Activated B cell treated with CpG ODN at 0.5 μM for 24 hours (primary cell): ENCODE measurements around the gene EPHB2. TPM values are rescaled to one million over a fixed set of nuclear protein-coding genes. Genes with fewer than 3 reads are reported as not detected.

ENCODE experiments used
- ATAC-seq: fragments of 200-7000 bp; cut with Tn5 transposase; one replicate; pipeline ENCODE4 v1.10.0; 2021; ENCODE audit warnings: low read depth, mild to moderate bottlenecking, moderate library complexity
- CTCF ChIA-PET: fragments of 350-600 bp; sonication (Branson Sonifier 250); formaldehyde crosslinking; loops from one replicate; lab custom pipeline; 2021; ENCODE audit warnings: antibody characterized with exemption; lab: Charles Lee
- POLR2A ChIA-PET: fragments of 350-600 bp; sonication (Branson Sonifier 250); formaldehyde crosslinking; loops from one replicate; lab custom pipeline; 2021; ENCODE audit warnings: antibody characterized with exemption; lab: Charles Lee
- DNase-seq: peaks from one replicate; pipeline ENCODE4 v3.0.0; 2022
- H3K27ac Mint-ChIP-seq: one replicate; pipeline ENCODE4 v1.8.0; 2020; ENCODE audit warnings: mixed read lengths
- H3K27me3 Mint-ChIP-seq: one replicate; pipeline ENCODE4 v1.8.0; 2021; ENCODE audit warnings: mixed read lengths
- H3K36me3 Mint-ChIP-seq: one replicate; pipeline ENCODE4 v1.8.0; 2021; ENCODE audit warnings: low read depth, mixed read lengths
- H3K4me1 Mint-ChIP-seq: one replicate; pipeline ENCODE4 v1.8.0; 2021; ENCODE audit warnings: mixed read lengths
- H3K4me3 Mint-ChIP-seq: one replicate; pipeline ENCODE4 v1.8.0; 2020; ENCODE audit warnings: mild to moderate bottlenecking, mixed read lengths
- H3K9me3 Mint-ChIP-seq: one replicate; pipeline ENCODE4 v1.8.0; 2020; ENCODE audit warnings: mixed read lengths
- intact Hi-C: fragments of 100-400 bp; cut with micrococcal nuclease; formaldehyde crosslinking; loops from one replicate; pipeline ENCODE4 v1.15.1; 2024
- total RNA-seq: library from RNA; stranded (reverse); gene quantifications from 2 replicates; pipeline ENCODE4 v1.2.3, GENCODE V29; 2022
- TF ChIP-seq, protein P1 (sequence below): fragments of 200-600 bp; IDR thresholded peaks from one replicate; pipeline ENCODE4 v1.8.0; 2022; ENCODE audit warnings: antibody characterized with exemption, mild to moderate bottlenecking

EPHB2 gene
- total RNA-seq, 1 donor from 2014 or later, result 0.13 TPM

DNA sequence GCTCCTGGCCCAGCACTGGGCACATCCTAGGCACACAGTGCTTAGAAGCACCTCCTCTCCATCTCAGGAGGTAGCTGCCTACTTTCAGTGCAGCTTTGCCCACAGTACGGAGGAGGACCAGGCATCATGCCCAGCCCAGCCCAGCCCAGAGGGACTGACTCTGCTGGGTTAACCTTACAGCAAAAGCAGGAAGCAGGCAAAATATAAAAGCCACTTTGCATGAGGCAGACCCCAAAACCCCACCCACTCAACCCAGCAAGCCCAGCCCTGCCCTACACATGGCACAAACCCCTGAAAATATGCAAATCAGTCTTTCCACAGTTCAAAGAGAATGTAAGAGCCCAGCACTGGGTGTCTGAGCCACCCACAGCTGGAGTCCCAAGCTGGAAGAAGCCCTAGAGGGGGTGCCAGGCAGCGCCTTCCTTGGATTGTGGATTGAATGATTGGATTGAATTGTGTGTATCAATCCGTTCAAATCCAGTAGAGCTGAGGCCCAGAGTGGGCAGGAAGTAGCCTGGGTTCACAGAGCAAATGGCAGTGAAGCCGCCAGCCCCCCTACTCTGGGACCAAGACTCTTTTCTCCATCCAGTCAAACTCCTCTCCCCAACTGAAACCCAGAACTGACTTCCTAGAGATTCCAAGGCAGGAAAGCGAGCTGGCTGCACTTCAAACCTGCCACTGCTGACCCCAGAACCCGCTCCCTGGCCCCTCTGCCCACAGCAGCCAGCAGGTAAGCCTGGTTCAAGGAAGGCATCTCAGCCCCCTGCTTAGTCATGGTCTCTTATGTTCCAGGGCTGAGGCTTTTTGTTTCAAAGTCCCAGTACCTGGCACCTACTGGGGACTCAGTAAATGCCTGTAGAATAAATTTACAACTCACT lies 144.3 kb downstream of the EPHB2 start:
- H3K9me3 Mint-ChIP-seq, result no peaks in the 10 kb centered on the region
- ChIA-PET POLR2A (no interaction called here), CTCF (no interaction called here)
- H3K36me3 Mint-ChIP-seq, result no peaks in the 10 kb centered on the region
- ATAC-seq (peak; percentile 79), DNase-seq (no peak)
- H3K27ac Mint-ChIP-seq, result no peak overlapping the region
- H3K4me1 Mint-ChIP-seq, result peaks cover 30% of the 10 kb centered on the region
- TF ChIP-seq, protein P1, sequence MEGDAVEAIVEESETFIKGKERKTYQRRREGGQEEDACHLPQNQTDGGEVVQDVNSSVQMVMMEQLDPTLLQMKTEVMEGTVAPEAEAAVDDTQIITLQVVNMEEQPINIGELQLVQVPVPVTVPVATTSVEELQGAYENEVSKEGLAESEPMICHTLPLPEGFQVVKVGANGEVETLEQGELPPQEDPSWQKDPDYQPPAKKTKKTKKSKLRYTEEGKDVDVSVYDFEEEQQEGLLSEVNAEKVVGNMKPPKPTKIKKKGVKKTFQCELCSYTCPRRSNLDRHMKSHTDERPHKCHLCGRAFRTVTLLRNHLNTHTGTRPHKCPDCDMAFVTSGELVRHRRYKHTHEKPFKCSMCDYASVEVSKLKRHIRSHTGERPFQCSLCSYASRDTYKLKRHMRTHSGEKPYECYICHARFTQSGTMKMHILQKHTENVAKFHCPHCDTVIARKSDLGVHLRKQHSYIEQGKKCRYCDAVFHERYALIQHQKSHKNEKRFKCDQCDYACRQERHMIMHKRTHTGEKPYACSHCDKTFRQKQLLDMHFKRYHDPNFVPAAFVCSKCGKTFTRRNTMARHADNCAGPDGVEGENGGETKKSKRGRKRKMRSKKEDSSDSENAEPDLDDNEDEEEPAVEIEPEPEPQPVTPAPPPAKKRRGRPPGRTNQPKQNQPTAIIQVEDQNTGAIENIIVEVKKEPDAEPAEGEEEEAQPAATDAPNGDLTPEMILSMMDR, result no peak
- intact Hi-C loops, result no loop called here
- H3K4me3 Mint-ChIP-seq, result no peak overlapping the region
- no peaks in the 10 kb centered on the region for H3K27me3 Mint-ChIP-seq

DNA sequence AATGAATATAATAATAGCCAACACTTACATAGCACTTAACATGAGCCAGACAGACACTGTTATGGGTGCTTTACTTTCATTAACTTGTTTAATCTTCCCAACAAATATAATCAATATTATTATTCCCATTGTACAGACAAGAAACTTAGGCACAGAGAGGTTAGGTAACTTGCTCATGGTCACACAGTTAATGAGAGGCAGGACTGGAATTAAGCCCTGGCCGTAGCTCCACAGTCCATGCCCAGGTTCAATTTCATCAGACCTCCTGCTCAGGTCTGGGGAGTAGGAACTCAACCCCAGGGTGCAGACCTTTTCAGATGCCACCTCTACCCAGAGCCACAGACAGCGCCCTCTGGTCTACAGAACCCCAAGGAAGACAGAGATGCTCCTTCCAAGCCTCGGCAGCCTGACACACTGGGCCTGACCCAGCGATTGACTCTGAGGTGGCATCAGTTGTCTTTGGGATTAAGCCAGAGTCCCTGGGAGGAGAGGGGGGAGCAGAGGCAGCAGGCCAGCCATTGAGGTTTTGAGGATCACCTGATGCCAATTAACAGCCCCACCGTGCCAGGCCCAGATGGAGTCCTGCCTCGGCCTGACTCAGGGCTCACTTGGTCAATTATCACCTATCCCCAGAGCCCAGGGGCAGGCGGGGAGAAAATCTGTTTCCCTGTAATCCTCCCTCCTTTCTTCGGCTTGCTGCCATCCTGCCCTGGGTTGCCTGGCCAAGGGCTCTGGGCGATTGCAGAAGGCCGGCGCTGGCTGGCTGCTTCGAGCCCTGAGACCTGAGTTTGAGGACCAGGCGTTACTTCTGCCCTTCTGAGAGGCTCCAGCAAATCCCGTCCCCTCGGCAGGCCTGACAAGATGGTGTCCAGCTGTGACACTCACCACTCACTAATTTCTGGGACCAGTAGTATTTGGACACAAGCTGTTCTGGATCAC lies 145.3 kb downstream of the EPHB2 start:
- intact Hi-C loops, result no loop called here
- ChIA-PET CTCF (no interaction called here), POLR2A (no interaction called here)
- Mint-ChIP-seq H3K4me1 (peaks cover 32% of the 10 kb centered on the region), H3K27me3 (peaks cover 2% of the 10 kb centered on the region), H3K36me3 (no peaks in the 10 kb centered on the region), H3K4me3 (no peak overlapping the region), H3K9me3 (no peaks in the 10 kb centered on the region), H3K27ac (no peak overlapping the region)
- TF ChIP-seq, protein P1, result no peak
- ATAC-seq (no peak), DNase-seq (no peak)

DNA sequence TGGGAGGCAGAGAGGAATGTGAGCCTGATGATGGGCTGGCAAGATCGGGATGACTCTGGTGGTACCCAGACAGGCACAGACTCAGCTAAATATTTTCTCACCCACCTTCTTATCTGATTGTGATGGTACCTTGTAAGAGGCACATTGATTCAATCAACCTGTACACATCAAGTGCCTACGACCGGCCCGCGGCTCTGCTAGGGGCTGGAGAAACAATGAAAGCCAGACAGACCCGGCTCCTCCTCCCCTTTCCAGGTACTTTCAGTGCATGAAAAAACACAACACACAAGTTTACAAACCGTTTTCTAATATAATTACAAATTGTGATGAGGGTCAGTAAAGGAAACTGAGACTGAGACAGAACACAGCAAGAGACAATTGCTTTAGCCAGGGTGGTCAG lies 147.0 kb downstream of the EPHB2 start:
- POLR2A ChIA-PET, result no interaction called here
- no peak for ATAC-seq
- intact Hi-C loops, result no loop called here
- H3K9me3 Mint-ChIP-seq, result no peaks in the 10 kb centered on the region
- no peak overlapping the region for H3K4me3 Mint-ChIP-seq
- no peak for DNase-seq
- TF ChIP-seq, protein P1, result no peak
- peaks cover 2% of the 10 kb centered on the region for H3K27me3 Mint-ChIP-seq
- no peak overlapping the region for H3K27ac Mint-ChIP-seq
- CTCF ChIA-PET, result no interaction called here
- H3K4me1 Mint-ChIP-seq, result peaks cover 32% of the 10 kb centered on the region
- no peaks in the 10 kb centered on the region for H3K36me3 Mint-ChIP-seq

DNA sequence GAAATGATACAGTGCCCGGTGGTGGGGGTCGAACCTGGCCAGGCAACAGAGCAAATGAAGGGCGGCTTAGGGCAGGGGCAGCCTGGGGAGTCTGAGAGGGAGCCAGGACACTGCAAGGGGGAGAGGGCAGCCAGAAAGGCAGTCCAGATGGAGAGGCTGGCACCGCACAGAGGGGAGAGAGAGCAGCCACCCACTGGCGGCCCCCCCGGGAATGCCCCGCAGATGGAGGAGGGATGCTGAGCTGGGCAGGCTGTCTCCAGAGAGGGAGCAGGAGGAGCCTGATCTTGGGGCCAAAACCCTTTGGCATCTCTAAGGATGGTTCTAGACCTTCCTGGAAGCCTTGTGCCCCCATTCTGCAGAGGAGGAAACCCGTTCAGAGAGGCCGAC lies 149.8 kb downstream of the EPHB2 start:
- no peak overlapping the region for H3K4me3 Mint-ChIP-seq
- no peak overlapping the region for H3K27ac Mint-ChIP-seq
- H3K27me3 Mint-ChIP-seq, result peaks cover 2% of the 10 kb centered on the region
- ATAC-seq, result no peak
- POLR2A ChIA-PET, result no interaction called here
- CTCF ChIA-PET, result no interaction called here
- intact Hi-C loops, result no loop called here
- H3K9me3 Mint-ChIP-seq, result no peaks in the 10 kb centered on the region
- TF ChIP-seq, protein P1, result no peak
- H3K4me1 Mint-ChIP-seq, result peaks cover 12% of the 10 kb centered on the region
- H3K36me3 Mint-ChIP-seq, result no peaks in the 10 kb centered on the region
- no peak for DNase-seq
